Smooth muscle cell (in vitro differentiated cells): ENCODE measurements around the gene THAP11. TPM values are rescaled to one million over a fixed set of nuclear protein-coding genes. Genes with fewer than 3 reads are reported as not detected.

ENCODE experiments used
- DNase-seq: peaks from one replicate; lab custom pipeline; 2025; ENCODE audit not compliant: unreplicated experiment; lab: John Stamatoyannopoulos, UW
- H2AFZ ChIP-seq: fragments of 200-600 bp; sonication (generic); 2 replicates; pipeline ENCODE4 v1.6.0; 2016; ENCODE audit warnings: antibody characterized with exemption, low read depth, mild to moderate bottlenecking
- H3F3A ChIP-seq: fragments of 200-600 bp; sonication (generic); 2 replicates; pipeline ENCODE4 v1.6.0; 2017; ENCODE audit warnings: antibody characterized with exemption, low read depth
- H3K27ac ChIP-seq: fragments of 200-600 bp; sonication (generic); 2 replicates; pipeline ENCODE4 v1.5.1; 2016; ENCODE audit warnings: low read depth, mild to moderate bottlenecking
- H3K27me3 ChIP-seq: fragments of 200-600 bp; sonication (generic); 2 replicates; pipeline ENCODE4 v1.6.1; 2016; ENCODE audit warnings: low read depth, mild to moderate bottlenecking
- H3K36me3 ChIP-seq: fragments of 200-600 bp; sonication (generic); 2 replicates; pipeline ENCODE4 v1.5.1; 2016; ENCODE audit warnings: low read depth
- H3K4me1 ChIP-seq: fragments of 200-600 bp; sonication (generic); 2 replicates; pipeline ENCODE4 v1.5.1; 2016; ENCODE audit warnings: low read depth
- H3K4me2 ChIP-seq: fragments of 200-600 bp; sonication (generic); 2 replicates; pipeline ENCODE4 v1.6.0; 2016; ENCODE audit warnings: mild to moderate bottlenecking
- H3K4me3 ChIP-seq: fragments of 200-600 bp; sonication (generic); 2 replicates; pipeline ENCODE4 v1.5.1; 2016; ENCODE audit warnings: mild to moderate bottlenecking
- H3K79me2 ChIP-seq: fragments of 200-600 bp; sonication (generic); 2 replicates; pipeline ENCODE4 v1.6.0; 2016; ENCODE audit warnings: low read depth, mild to moderate bottlenecking
- H3K9ac ChIP-seq: fragments of 200-600 bp; sonication (generic); 2 replicates; pipeline ENCODE4 v1.6.0; 2016; ENCODE audit warnings: low read depth
- H3K9me3 ChIP-seq: fragments of 200-600 bp; sonication (generic); replicated peaks from 2 replicates; pipeline ENCODE4 v1.5.1; 2016; ENCODE audit warnings: low read depth
- H4K20me1 ChIP-seq: fragments of 200-600 bp; sonication (generic); 2 replicates; pipeline ENCODE4 v1.6.0; 2016; ENCODE audit warnings: low read depth
- CTCF ChIP-seq: fragments of 200-600 bp; sonication (generic); IDR thresholded peaks from 2 replicates; pipeline ENCODE4 v1.5.1; 2017; ENCODE audit warnings: borderline replicate concordance, mild to moderate bottlenecking, antibody characterized with exemption; ENCODE audit not compliant: insufficient read depth, poor library complexity, severe bottlenecking
- WGBS: methylation state at CpG from one replicate; pipeline ENCODE4 v1.1.7; 2016; ENCODE audit warnings: low lambda C conversion rate; 5-methylcytosine and 5-hydroxymethylcytosine counted together
- polyA plus RNA-seq: library from polyadenylated mRNA; unstranded; fragments of >200 nt; fragmentation: Nextera tagmentation; extraction: Ambion mirVana; gene quantifications from 2 replicates; pipeline ENCODE4 v1.2.1, GENCODE V29; 2016
- total RNA-seq: library from RNA; depleted of rRNA; stranded (reverse); fragments of >200 nt; gene quantifications from 2 replicates; pipeline ENCODE4 v1.2.3, GENCODE V29; 2014

The THAP11 gene
- total and polyA plus RNA-seq, 2 experiments from 2014 or later = 23.0 to 38.3 TPM

- H3K9me3 ChIP-seq = no peaks in the 10 kb centered on the region
- WGBS = 96% methylated on average over 1 of the region's 1 CpG
- H3K4me3 ChIP-seq = no peak overlapping the region
- no peak for DNase-seq
- no peak overlapping the region for H3K27ac ChIP-seq
- no peak for TF ChIP-seq CTCF
- H3K4me2 ChIP-seq = no peak overlapping the region
- peaks cover 6% of the 10 kb centered on the region for H3K4me1 ChIP-seq
- H3K27me3 ChIP-seq = no peaks in the 10 kb centered on the region
- peaks cover 60% of the 10 kb centered on the region for H3K79me2 ChIP-seq
- H3K9ac ChIP-seq = no peak overlapping the region
- no peak overlapping the region for H2AFZ ChIP-seq
- peaks cover 75% of the 10 kb centered on the region for H4K20me1 ChIP-seq
- H3F3A ChIP-seq = no peaks in the 10 kb centered on the region
- no peaks in the 10 kb centered on the region for H3K36me3 ChIP-seq
Measured at GRCh38 chr16:67801241-67801640, 40.9 kb upstream of the THAP11 start.

GRCh38 chr16:67801883-67802282, 40.2 kb upstream of the THAP11 start:
- Histone ChIP-seq H4K20me1 (peaks cover 68% of the 10 kb centered on the region), H3K9ac (no peak overlapping the region), H3F3A (no peaks in the 10 kb centered on the region), H3K4me3 (no peak overlapping the region), H3K27ac (no peak overlapping the region), H2AFZ (no peak overlapping the region), H3K27me3 (no peaks in the 10 kb centered on the region), H3K4me2 (no peak overlapping the region), H3K4me1 (peaks cover 6% of the 10 kb centered on the region), H3K79me2 (peaks cover 60% of the 10 kb centered on the region), H3K9me3 (no peaks in the 10 kb centered on the region), H3K36me3 (no peaks in the 10 kb centered on the region)
- WGBS = 96% methylated on average over 2 of the region's 2 CpGs
- DNase-seq = no peak
- TF ChIP-seq CTCF = no peak

GRCh38 chr16:67803894-67804293, 38.2 kb upstream of the THAP11 start:
- Histone ChIP-seq H3K79me2 (peaks cover 55% of the 10 kb centered on the region), H3K4me1 (peaks cover 6% of the 10 kb centered on the region)

More at GRCh38 chr16:67803894-67804293, 38.2 kb upstream of the THAP11 start:
- DNase-seq = no peak
- WGBS = 98% methylated on average over 3 of the region's 3 CpGs
- H3K9me3 ChIP-seq = no peaks in the 10 kb centered on the region
- no peak for TF ChIP-seq CTCF
- H2AFZ ChIP-seq = no peak overlapping the region
- H3K36me3 ChIP-seq = no peaks in the 10 kb centered on the region
- peaks cover 48% of the 10 kb centered on the region for H4K20me1 ChIP-seq
- H3F3A ChIP-seq = no peaks in the 10 kb centered on the region
- no peak overlapping the region for H3K4me3 ChIP-seq
- H3K27ac ChIP-seq = no peak overlapping the region
- no peaks in the 10 kb centered on the region for H3K27me3 ChIP-seq
- H3K9ac ChIP-seq = no peak overlapping the region
- H3K4me2 ChIP-seq = no peak overlapping the region
